HepG2 (cell line): ENCODE measurements around the gene OSCP1. TPM values are rescaled to one million over a fixed set of nuclear protein-coding genes. Genes with fewer than 3 reads are reported as not detected.

Experiments used
- ATRX ChIP-seq: sonication (generic); formaldehyde crosslinking; IDR thresholded peaks from 2 replicates; pipeline ENCODE4 v1.4.0; 2020; ENCODE audit warnings: missing genetic modification reagents, borderline replicate concordance
- CREB1 ChIP-seq, 2 experiments: fragments of 450-650 bp in 1 of 2; IDR thresholded peaks; 2 replicates each; pipeline ENCODE4 v1.6.1; 2016 to 2017; ENCODE audit warnings: control low read depth in 1 of 2, mild to moderate bottlenecking in 1 of 2, missing compliant biosample characterization in 1 of 2, missing genetic modification characterization in 1 of 2
- FIP1L1 ChIP-seq: fragments of 200-400 bp; formaldehyde crosslinking; IDR thresholded peaks from 2 replicates; pipeline ENCODE4 v1.6.1; 2018; ENCODE audit warnings: low read depth, mild to moderate bottlenecking, low read length, moderate library complexity, borderline replicate concordance; ENCODE audit not compliant: insufficient read depth
- FOXA3 ChIP-seq: IDR thresholded peaks from 2 replicates; pipeline ENCODE4 v1.6.1; 2016; ENCODE audit warnings: missing genetic modification reagents, missing compliant biosample characterization
- MAF1 ChIP-seq: sonication (generic); formaldehyde crosslinking; IDR thresholded peaks from 2 replicates; pipeline ENCODE4 v1.5.0; 2020; ENCODE audit warnings: missing genetic modification reagents, borderline replicate concordance
- NFIB ChIP-seq: sonication (generic); formaldehyde crosslinking; IDR thresholded peaks from 2 replicates; pipeline ENCODE4 v1.9.0; 2021; ENCODE audit warnings: missing genetic modification reagents, mild to moderate bottlenecking, borderline replicate concordance
- NR3C1 ChIP-seq: sonication (generic); formaldehyde crosslinking; IDR thresholded peaks from 2 replicates; pipeline ENCODE4 v1.4.0; 2020; ENCODE audit warnings: missing genetic modification reagents
- POLR2AphosphoS2 ChIP-seq: IDR thresholded peaks from 2 replicates; pipeline ENCODE4 v1.6.1; 2011; ENCODE audit warnings: low read depth, low read length, improper control_type of control experiment
- SIX4 ChIP-seq: sonication (generic); formaldehyde crosslinking; IDR thresholded peaks from 2 replicates; pipeline ENCODE4 v1.4.0; 2020; ENCODE audit warnings: missing genetic modification reagents
- SMAD9 ChIP-seq: sonication (generic); formaldehyde crosslinking; IDR thresholded peaks from 2 replicates; pipeline ENCODE4 v1.5.1; 2020; ENCODE audit warnings: mild to moderate bottlenecking, missing genetic modification reagents
- SP4 ChIP-seq: sonication (generic); formaldehyde crosslinking; IDR thresholded peaks from 2 replicates; pipeline ENCODE4 v1.8.1; 2023; ENCODE audit warnings: mild to moderate bottlenecking, missing genetic modification reagents
- TBX2 ChIP-seq: sonication (generic); formaldehyde crosslinking; IDR thresholded peaks from 2 replicates; pipeline ENCODE4 v1.5.0; 2020; ENCODE audit warnings: missing genetic modification reagents, mild to moderate bottlenecking, borderline replicate concordance
- U2AF2 ChIP-seq: fragments of 200-400 bp; formaldehyde crosslinking; IDR thresholded peaks from 2 replicates; pipeline ENCODE4 v1.6.1; 2017; ENCODE audit warnings: low read depth, mild to moderate bottlenecking, low read length
- XBP1 ChIP-seq: sonication (generic); formaldehyde crosslinking; IDR thresholded peaks from 2 replicates; pipeline ENCODE4 v1.5.0; 2020; ENCODE audit warnings: missing genetic modification reagents
- ZFX ChIP-seq: sonication (generic); formaldehyde crosslinking; IDR thresholded peaks from 2 replicates; pipeline ENCODE4 v1.4.0; 2020; ENCODE audit warnings: mild to moderate bottlenecking, low read depth, missing genetic modification reagents, moderate library complexity
- ZNF136 ChIP-seq: sonication (generic); formaldehyde crosslinking; IDR thresholded peaks from 2 replicates; pipeline ENCODE4 v1.8.1; 2022; ENCODE audit warnings: low read depth, mild to moderate bottlenecking, moderate library complexity, missing genetic modification reagents
- ZNF276 ChIP-seq: sonication (generic); formaldehyde crosslinking; IDR thresholded peaks from 2 replicates; pipeline ENCODE4 v1.4.0; 2020; ENCODE audit warnings: mild to moderate bottlenecking, low read depth, missing genetic modification reagents
- ZNF282 ChIP-seq: fragments of 450-650 bp; IDR thresholded peaks from 2 replicates; pipeline ENCODE4 v1.6.1; 2018; ENCODE audit not compliant: partially characterized antibody
- ZNF549 ChIP-seq: sonication (generic); formaldehyde crosslinking; IDR thresholded peaks from 2 replicates; pipeline ENCODE4 v1.5.0; 2020; ENCODE audit warnings: missing genetic modification reagents
- ZNF577 ChIP-seq: sonication (generic); formaldehyde crosslinking; IDR thresholded peaks from 2 replicates; pipeline ENCODE4 v1.4.0; 2020; ENCODE audit warnings: mild to moderate bottlenecking, low read depth, missing genetic modification reagents, borderline replicate concordance
- ZNF639 ChIP-seq: conservative IDR thresholded peaks from 2 replicates; pipeline ENCODE4 v1.6.1; 2018; ENCODE audit warnings: missing genetic modification reagents
- ZNF839 ChIP-seq: sonication (generic); formaldehyde crosslinking; IDR thresholded peaks from 2 replicates; pipeline ENCODE4 v1.4.0; 2020; ENCODE audit warnings: missing genetic modification reagents, mild to moderate bottlenecking, borderline replicate concordance
- polyA plus RNA-seq, 8 experiments: library from polyadenylated mRNA; depleted of rRNA in 3 of 8; stranded (reverse) in 7 of 8; unstranded in 1 of 8; fragments of >200 nt; fragmentation: Illumina TruSeq in 4 of 8; extraction: Trizol in 4 of 8; gene quantifications; 2 replicates each; pipeline versions ENCODE4 v1.2.1 to v1.2.3, GENCODE V29; 2011 to 2016; ENCODE audit warnings: low read depth in 4 of 8, missing spikeins in 1 of 8, mixed read lengths in 1 of 8; ENCODE audit not compliant: insufficient read depth in 1 of 8
- total RNA-seq, 5 experiments: library from RNA; depleted of rRNA; stranded (reverse); fragments of >200 nt; fragmentation: Illumina TruSeq; extraction: Trizol; gene quantifications; 2 replicates each; pipeline ENCODE4 v1.2.3, GENCODE V29; 2016; ENCODE audit warnings: low read depth in 1 of 5
- TF ChIP-seq, protein P1 (sequence below): sonication (generic); formaldehyde crosslinking; IDR thresholded peaks from 2 replicates; pipeline ENCODE4 v1.4.0; 2020; ENCODE audit warnings: mild to moderate bottlenecking, low read depth, missing genetic modification reagents

Gene OSCP1
- total and polyA plus RNA-seq, 2 of the 13 experiments (the other 11 are each of a cell fraction or from before 2014, with no cell fraction given), result 0.60 to 0.84 TPM

GRCh38 chr1:36486439-36487335, 36.4 kb upstream of the OSCP1 start (continued):
- TF ChIP-seq ZNF639 (CRISPR knock-in tag), result peak; percentile 58; the same call in 1 of the 2 replicates
- TF ChIP-seq FIP1L1, result no peak
- no peak for TF ChIP-seq NR3C1
- peak; percentile 95 for TF ChIP-seq SIX4 (CRISPR knock-in tag)
- no peak for TF ChIP-seq POLR2AphosphoS2
- no peak for TF ChIP-seq ZNF282
- TF ChIP-seq SP4 (CRISPR knock-in tag), result peak; percentile 70
- TF ChIP-seq ZNF839 (CRISPR knock-in tag), result no peak
- TF ChIP-seq MAF1, result peak; percentile 91
- TF ChIP-seq XBP1, result no peak
- no peak for TF ChIP-seq SMAD9 (CRISPR knock-in tag)
- no peak for TF ChIP-seq CREB1 (IDR thresholded peaks at IDR 0.05)
- peak; percentile 73; the same call in 1 of the 2 replicates for TF ChIP-seq CREB1 (CRISPR knock-in tag; IDR thresholded peaks at IDR 0.05)
- peak; percentile 98 for TF ChIP-seq FOXA3 (CRISPR knock-in tag)
- TF ChIP-seq ZNF136, result no peak
- no peak for TF ChIP-seq ZNF549 (CRISPR knock-in tag)
- TF ChIP-seq ATRX, result no peak
- TF ChIP-seq TBX2 (CRISPR knock-in tag), result peak; percentile 97
- TF ChIP-seq, protein P1, sequence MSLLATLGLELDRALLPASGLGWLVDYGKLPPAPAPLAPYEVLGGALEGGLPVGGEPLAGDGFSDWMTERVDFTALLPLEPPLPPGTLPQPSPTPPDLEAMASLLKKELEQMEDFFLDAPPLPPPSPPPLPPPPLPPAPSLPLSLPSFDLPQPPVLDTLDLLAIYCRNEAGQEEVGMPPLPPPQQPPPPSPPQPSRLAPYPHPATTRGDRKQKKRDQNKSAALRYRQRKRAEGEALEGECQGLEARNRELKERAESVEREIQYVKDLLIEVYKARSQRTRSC (CRISPR knock-in tag), result no peak; the same call in 1 of the 2 replicates
- TF ChIP-seq U2AF2, result no peak
- TF ChIP-seq ZNF577 (CRISPR knock-in tag), result no peak
- TF ChIP-seq NFIB (CRISPR knock-in tag), result no peak
- peak; percentile 75; the same call in 1 of the 2 replicates for TF ChIP-seq ZNF276
- TF ChIP-seq ZFX, result peak; percentile 86
